Stimulated activated CD4-positive, alpha-beta T cell treated with anti-CD3 and anti-CD28 coated beads, Interleukin-1b, Interleukin-23, amount 100 ng/mL, for 4 hours (primary cell): ENCODE results near the gene TBC1D22A.

Experiments
- DNase-seq, 2 donors: peaks; one replicate each; pipeline ENCODE4 v3.0.0-alpha.2; 2020; ENCODE audit warnings: low read depth in 2 of 2

Gene TBC1D22A

GRCh38 chr22:47121791-47122190, 359.3 kb downstream of the TBC1D22A start:
- DNase-seq, result no peak

- no peak for DNase-seq
Observed at GRCh38 chr22:47122441-47123000, 360.1 kb downstream of the TBC1D22A start.

DNA sequence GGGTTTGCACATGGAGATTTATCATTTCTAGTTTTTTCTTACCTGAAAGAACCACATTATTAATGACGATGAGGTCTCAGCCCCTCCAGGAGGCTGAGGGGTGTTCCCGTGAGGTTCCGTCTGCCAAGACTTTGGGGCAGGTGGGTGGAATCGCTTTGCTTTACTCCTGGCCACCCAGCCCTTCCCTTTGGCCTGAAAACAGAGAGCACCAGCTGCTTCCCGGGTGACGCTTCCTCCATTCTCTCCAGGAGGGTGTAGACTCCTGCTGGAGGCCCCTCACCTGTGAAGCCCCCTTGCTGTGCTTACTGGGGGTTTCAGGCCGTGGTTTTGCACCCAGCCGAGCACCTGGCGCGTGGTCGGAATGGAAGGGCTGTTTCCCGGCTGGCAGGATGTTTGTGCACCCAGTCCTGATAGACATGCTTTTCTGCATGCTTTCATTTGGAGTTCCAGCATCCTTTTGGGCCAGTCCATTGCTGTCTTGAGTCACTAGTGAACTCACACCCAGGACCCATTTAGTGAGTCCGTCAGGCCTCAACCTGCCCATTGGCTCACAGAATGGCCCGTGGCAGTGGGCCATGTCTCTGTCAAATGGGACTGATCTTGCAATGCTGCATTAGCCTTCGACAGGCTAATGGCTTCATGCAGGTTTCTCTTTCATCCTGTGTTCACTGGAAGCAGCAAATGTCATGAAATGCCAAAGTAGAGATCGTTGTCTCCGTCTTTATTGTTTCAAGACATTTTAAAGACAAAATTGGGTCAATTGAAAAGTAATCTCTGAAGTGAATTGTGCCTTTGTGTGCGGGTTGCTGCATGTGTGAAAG, 360.8 kb downstream of the TBC1D22A start:
- no peak for DNase-seq

DNA sequence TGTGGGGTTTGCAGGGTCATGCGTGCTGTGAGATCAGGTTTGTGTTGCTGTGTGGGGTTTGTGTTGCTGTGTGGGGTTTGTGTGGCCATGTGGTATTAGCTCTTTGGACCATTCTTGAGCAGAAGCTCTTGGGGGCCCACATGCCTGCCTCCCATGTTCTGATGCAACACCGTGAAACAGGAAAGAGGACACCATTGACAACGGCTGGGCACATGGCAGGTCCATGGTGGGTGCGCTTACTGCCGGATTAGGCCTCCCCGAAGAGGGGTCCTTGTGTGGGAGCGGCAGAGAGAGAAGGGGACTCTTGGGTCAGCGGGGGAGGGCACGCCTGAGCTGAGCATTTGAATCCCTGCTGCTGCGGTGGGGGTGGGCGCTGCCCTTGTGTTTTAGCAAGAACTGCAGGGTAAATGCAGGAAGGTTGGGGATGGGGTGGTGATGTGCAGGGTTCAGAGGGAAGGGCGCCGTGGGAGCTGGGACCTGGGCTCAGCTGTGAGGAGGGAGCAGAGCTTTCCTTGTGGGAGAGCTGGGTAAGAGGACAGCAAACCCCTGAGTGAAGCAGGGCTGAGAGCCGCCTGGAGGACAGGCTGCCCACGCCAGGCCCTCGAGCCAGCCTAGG, 361.5 kb downstream of the TBC1D22A start:
- DNase-seq, result no peak

DNA sequence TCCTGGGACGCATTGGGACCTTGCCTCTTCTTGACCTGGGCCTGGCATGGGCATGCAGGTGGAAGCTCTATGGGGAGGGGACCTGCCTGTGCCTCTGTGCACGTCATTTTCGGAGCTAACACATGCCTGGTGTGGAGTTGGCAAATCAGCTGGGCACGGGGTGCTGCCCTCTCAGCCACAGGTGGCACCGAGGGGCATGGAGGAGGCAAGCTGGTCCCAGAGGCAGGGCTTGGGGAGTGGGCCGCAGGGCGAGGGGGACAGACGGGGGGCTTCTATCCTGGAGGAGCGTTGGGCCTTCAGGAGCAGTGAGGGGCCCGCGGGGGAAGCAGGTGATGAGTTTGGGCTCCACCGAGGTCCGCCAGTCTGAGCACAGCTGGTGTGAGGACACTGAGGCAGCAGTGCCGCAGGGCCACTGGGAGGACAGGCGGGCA, 362.0 kb downstream of the TBC1D22A start:
- DNase-seq, result no peak

DNA sequence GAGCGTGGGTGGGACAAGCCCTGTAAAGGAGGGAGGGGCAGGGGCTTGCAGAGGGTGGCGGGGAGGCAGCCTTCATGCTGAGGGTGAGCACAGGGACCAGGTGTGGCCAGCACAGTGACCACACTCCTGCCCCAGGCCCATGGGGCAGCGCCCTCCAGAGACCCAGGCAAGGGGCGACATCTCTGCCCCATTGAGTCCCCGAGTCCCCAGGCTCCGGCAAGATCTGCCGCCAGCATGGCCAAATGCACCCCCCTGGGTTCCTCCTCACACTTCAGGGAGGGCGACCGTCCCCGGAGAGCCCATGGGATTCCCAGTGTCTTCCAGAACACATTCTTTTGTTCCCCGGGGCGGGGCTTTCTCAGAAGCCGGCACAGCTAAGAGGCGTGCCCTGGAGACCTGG, 362.5 kb downstream of the TBC1D22A start:
- no peak for DNase-seq

GRCh38 chr22:47125603-47126002, 363.2 kb downstream of the TBC1D22A start:
- DNase-seq, result no peak

DNA sequence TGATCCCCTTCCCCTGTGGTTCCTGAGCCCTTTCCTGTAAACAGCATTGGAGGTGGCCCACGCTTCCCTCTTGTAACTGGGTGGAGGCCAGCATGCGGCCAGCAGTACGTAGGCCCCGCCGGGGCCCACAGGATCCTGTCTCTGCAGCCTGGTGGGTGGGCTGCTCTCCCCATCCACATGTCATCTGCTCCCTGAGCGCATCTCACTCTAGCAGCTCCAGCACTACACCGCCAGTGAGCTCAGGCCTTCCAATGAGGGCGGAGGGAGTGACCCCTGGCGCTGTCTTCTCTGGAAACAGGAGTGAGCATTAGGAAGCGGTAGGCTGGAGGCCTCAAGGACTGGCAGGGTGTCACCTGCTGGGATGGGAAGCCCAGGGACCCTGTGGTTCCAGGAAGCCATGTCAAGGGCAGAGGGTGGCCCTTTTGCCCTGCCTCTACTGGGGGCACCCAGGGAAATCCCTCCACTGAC, 363.9 kb downstream of the TBC1D22A start:
- DNase-seq, result no peak

DNA sequence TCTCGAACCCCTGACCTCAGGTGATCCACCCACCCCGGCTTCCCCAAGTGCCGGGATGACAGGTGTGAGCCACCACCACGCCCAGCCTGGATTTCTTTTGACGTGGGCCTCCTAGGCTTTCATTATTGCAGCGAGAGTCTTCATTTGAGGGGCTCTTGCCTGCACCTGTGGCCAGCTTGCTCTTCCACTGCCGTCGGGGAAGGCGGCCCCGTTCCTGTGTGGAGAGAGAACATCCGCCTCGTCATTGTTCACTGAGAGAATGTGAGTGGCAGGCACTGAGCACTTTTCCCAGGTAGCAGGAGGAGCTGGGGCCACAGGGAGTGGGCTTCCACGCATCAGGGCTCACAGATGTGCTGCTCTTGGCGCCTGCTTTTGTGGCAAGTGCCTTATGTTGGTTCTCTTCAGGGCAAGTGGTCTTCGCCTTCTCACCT, 365.0 kb downstream of the TBC1D22A start:
- no peak for DNase-seq

DNA sequence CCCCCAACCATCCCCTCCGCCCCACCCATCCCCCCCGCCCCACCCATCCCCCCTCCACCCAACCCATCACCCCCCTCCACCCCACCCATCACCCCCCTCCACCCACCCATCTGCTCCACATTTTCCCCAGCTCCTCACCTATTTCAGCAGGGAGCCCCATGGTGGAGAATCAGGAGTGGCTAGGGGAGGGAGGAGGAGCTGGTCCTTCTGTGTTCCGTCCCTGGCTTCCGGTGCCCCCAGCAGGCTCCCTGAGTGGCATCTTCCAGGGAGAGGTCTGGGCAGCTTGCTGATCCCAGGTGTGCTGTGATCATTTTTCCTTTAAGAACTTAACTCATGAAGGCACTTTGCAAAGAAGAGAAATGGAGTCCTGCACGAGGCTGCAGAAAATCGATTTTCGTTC, 365.8 kb downstream of the TBC1D22A start:
- no peak for DNase-seq

DNA sequence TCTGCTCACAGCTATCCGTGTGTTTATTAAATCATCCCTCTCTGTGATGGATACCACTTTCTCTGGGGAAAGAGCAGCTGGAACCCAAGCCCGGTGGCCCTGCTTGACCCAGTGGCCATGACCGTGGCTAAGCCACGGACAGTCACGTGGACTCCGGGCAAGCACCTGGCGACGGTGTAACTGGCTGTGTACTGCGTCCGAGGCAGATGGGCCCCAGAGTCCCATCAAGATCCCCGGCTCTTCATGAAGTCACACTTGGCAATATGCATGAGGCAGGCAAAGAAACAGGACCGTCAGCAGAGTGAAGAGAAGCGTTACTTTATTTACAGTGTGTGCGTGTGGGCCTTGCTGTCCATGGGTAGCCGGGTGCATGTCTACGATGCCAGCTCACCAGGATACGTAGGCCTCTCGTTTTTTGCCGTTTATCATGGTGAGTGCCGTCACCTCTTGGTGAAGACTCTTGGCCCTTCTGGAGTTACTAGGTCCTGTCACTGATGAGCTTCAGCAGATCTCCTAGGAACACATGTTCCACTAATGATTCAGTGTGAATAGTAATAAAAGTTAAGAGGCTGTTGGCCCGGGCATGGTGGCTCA, 366.3 kb downstream of the TBC1D22A start:
- DNase-seq, result no peak

GRCh38 chr22:47129902-47130635, 367.6 kb downstream of the TBC1D22A start:
- DNase-seq, result no peak

DNA sequence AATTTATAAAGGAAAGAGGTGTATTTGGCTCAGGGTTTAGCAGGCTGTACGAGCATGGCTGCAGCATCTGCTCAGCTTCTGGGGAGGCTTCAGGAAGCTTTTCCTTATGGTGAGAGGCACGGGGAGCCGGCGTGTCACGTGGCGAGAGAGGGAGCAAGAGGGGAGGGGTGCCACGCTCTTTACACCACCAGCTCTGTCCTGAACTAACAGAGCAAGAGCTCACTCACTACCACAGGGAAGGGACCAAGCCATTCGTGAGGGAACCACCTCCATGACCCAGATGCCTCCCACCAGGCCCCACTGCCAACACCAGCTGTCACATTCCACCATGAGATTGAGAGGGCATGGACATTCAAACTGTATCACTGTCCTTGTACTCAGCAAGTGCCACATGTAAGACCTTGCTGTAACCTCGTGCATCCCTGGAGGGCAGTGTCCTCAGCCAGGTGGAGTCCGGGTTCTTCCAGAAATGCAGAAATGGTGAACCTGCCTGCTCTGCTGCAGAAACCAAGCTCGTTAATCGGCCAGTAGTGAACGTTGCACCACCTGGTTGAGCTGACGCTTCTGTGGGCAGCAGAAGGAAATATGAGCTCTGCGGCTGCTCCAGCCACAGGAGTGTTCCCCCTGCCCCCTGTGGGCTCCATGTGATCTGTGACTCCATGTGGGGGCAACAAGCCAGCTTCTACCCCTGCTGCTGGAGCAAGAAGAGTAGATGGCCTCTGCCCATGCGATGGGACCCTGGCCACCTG, 368.6 kb downstream of the TBC1D22A start:
- DNase-seq, result no peak

- no peak for DNase-seq
Observed at GRCh38 chr22:47131632-47132427, 369.4 kb downstream of the TBC1D22A start.

- no peak for DNase-seq
Observed at GRCh38 chr22:47132428-47132825, 370.0 kb downstream of the TBC1D22A start.

DNA sequence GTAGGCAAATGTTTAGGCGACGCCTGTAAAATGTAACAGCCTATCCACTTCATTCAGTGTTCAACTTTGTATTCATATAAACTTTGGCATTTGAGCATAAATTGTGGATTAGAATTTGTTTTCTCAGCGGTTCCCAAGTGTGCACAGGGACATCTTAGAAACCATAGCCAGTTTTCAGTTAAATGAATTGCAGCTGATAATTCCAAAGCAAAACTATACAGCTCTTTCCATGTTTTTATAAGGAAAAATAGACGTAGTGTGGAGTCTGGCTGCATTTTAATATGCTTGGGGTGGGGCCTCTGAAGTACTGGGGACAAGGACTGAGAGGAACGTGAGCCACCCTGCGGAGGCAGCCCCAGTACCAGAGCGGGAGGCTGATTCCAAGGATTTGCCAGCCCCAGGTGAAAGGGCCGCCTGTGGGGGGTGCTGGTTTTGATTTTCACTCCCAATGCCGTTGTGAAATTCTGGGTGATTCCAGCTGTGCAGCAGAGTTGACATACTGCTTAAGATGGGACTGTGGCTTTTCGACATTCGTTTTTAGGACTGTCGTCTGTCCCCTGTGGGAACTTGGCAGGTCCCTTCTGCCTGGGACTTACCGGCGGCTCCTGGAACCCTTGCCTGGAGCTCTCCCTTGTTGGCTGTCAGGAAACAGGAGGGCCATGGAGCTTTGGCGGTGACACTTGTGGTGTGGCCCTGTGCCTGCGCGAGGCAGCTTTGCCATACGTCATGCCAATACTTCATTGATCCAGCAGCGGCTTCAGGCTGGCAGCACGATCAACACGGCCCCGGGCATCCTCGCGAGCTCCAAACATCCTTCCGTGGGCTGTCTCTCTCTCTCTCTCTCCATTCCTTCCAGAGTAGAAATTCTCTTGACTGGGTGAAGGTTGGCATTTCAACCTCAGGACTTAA, 370.9 kb downstream of the TBC1D22A start:
- DNase-seq, result no peak

DNA sequence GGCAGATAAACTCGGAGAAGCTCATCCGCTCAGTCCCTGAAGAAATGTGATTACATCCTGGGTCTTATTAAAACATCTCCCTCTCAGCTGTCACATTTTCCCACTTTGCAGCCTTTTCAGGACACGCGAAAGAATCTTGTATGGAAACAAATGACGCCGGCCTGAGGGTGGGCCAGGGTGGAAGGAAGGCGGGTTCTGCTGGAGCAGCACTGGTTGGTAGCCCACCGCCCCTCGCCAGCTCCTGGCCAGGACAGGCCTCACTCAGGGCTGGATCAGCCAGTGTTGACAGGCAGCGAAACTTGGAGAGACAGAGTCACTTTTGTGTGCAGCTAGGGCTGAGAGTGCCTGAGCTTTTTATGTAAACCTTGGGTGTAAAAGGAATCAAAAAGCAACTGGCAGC, 371.8 kb downstream of the TBC1D22A start:
- DNase-seq, result no peak

DNA sequence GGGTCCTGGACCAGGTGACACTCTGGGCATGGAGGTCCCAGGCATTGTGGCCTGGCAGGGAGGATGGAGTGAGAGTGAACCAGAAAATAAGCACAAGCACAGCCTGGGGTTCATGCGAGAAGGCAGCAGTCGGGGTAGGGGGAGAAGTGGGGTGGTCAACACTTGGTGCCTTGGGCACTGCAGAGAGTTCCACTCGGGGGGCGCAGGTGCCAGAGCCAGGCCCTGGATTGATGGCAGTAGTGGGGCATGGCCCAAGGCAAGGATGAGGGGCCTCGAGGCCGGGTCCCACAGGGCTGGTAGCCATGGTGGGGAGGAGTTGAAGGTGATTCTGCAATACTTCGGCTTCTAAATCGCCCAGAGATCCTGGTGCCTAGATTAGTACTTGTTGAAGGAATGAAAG, 372.9 kb downstream of the TBC1D22A start:
- DNase-seq, result no peak

DNA sequence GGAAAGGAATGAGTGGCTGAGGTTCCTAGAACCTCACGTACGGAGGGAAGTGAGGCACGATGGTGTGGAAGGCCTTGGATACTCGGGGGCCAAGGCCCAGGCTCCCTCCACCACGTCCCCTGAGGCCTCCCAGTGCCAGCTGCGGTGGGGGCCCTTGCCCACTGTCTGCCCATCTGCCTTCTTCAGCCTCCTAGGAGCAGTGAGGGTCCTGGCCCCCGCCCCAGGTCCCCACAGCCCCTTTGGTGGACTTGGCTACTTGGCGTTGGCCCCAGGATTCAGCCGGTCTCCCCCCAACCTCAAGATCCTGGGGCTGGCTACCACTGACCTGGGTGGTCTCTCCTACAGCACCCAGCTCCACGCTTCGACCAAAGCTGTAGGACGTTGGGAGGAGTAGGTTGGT, 373.6 kb downstream of the TBC1D22A start:
- DNase-seq, result no peak
